ENCODE results near the gene SMG9. TPM values are rescaled to one million over a fixed set of nuclear protein-coding genes. Genes with fewer than 3 reads are reported as not detected.

SMG9 gene
- total and polyA plus RNA-seq, 2 of the 13 experiments (the other 11 are each of a cell fraction or from before 2014, with no cell fraction given), result 16.1 to 18.7 TPM

GRCh38 chr19:43783636-43784035, 28.9 kb upstream of the SMG9 start:
- in situ Hi-C loops (cut with HindIII; ENCODE audit: extremely low pct_ligation_motif_present, low pct_unique_long_range_greater_than_20kb), result loop anchor here (5.0 kb wide), 1 partner anchor 36 kb away; no protein-coding TSS in a partner anchor
- POLR2A ChIA-PET, result no interaction called here

More at GRCh38 chr19:43783636-43784035, 28.9 kb upstream of the SMG9 start:
- ATAC-seq, result no peak
- Histone ChIP-seq H4K20me1 (ENCODE audit: insufficient read depth, low read length) (no peaks in the 10 kb centered on the region), H3K9ac (ENCODE audit: insufficient read depth, low read depth, low read length) (no peak overlapping the region), H3K4me3 (replicated peaks in 1 of 3; ENCODE audit: insufficient read depth in 1 of 3, low read depth in 2 of 3, low read length in 3 of 3) (no peak overlapping the region), H3K4me1 (ENCODE audit: insufficient read depth, low read length) (peaks cover 27% of the 10 kb centered on the region), H3K27ac (ENCODE audit: extremely low read length, insufficient read depth, low read length) (no peak overlapping the region), H3K36me3 (replicated peaks in 1 of 2; ENCODE audit: control insufficient read depth in 1 of 2, insufficient read depth in 2 of 2, low read length in 2 of 2) (no peaks in the 10 kb centered on the region), H3K9me3 (ENCODE audit: low read length) (no peaks in the 10 kb centered on the region), H3K4me2 (ENCODE audit: low read depth, low read length) (no peak overlapping the region), H3K27me3 (ENCODE audit: control insufficient read depth in 1 of 2, insufficient read depth in 2 of 2, low read length in 2 of 2) (no peaks in the 10 kb centered on the region), H3K79me2 (ENCODE audit: insufficient read depth, low read length) (no peaks in the 10 kb centered on the region), H2AFZ (ENCODE audit: low read length) (no peak overlapping the region)
- no peak for TF ChIP-seq TMF1 (CRISPR knock-in tag; IDR thresholded peaks at IDR 0.05; ENCODE audit: low read depth)
- no peak for TF ChIP-seq ZNF841 (CRISPR knock-in tag; IDR thresholded peaks at IDR 0.05; ENCODE audit: borderline replicate concordance)
- TF ChIP-seq KDM6A (CRISPR knock-in tag; IDR thresholded peaks at IDR 0.05; ENCODE audit: low read depth), result no peak
- no peak for TF ChIP-seq FOXJ3 (CRISPR knock-in tag; IDR thresholded peaks at IDR 0.05; ENCODE audit: borderline replicate concordance)
- no peak for TF ChIP-seq MLX (CRISPR knock-in tag; IDR thresholded peaks at IDR 0.05)
- TF ChIP-seq, protein P1, sequence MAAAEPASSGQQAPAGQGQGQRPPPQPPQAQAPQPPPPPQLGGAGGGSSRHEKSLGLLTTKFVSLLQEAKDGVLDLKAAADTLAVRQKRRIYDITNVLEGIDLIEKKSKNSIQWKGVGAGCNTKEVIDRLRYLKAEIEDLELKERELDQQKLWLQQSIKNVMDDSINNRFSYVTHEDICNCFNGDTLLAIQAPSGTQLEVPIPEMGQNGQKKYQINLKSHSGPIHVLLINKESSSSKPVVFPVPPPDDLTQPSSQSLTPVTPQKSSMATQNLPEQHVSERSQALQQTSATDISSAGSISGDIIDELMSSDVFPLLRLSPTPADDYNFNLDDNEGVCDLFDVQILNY (CRISPR knock-in tag; conservative IDR thresholded peaks at IDR 0.05), result no peak
- no peak for TF ChIP-seq HINFP (CRISPR knock-in tag; IDR thresholded peaks at IDR 0.05; ENCODE audit: low read depth)
- TF ChIP-seq CEBPG (CRISPR knock-in tag; IDR thresholded peaks at IDR 0.05), result no peak
- TF ChIP-seq THYN1 (CRISPR knock-in tag; IDR thresholded peaks at IDR 0.05; ENCODE audit: borderline replicate concordance, low read depth), result no peak
- TF ChIP-seq NFIC (IDR thresholded peaks at IDR 0.05; ENCODE audit: low read length), result no peak
- TF ChIP-seq GPBP1L1 (CRISPR knock-in tag; IDR thresholded peaks at IDR 0.05), result no peak
- no peak for TF ChIP-seq ZNF24 (IDR thresholded peaks at IDR 0.05)
- TF ChIP-seq ZNF136 (CRISPR knock-in tag; IDR thresholded peaks at IDR 0.05; ENCODE audit: low read depth), result no peak
- intact Hi-C loops (cut with micrococcal nuclease; ENCODE audit: unreplicated experiment), result no loop called here
- CTCF ChIA-PET (ENCODE audit: low intra/inter-chr PET ratio, low total read pairs), result no interaction called here
- WGBS (ENCODE audit: low lambda C conversion rate), result 72% methylated on average over 8 of the region's 8 CpGs
- BruUV-seq (replicated peaks), result no TSS peak
- no peak for FAIRE-seq
- DNase-seq (ENCODE audit: low spot score), result no peak

All from HepG2 (cell line).